ENCODE measurements around the gene SUSD5.

Gene SUSD5

GRCh38 chr3:33218446-33219174 lies at the start of gene SUSD5:
SUSD5 (minus strand) TSS chr3:33218810; CDS start chr3:33218797, 13 bp downstream.
- no peak for DNase-seq

- no peak for DNase-seq
Measured at GRCh38 chr3:33260104-33260503, 41.5 kb upstream of the SUSD5 start.

GRCh38 chr3:33256249-33256648 lies 37.6 kb upstream of the SUSD5 start:
- DNase-seq = no peak

- no peak for DNase-seq
Measured at GRCh38 chr3:33250712-33251111, 32.1 kb upstream of the SUSD5 start.

- DNase-seq = no peak
Measured at GRCh38 chr3:33246786-33247185, 28.2 kb upstream of the SUSD5 start.

- DNase-seq = no peak
Measured at GRCh38 chr3:33240261-33240660, 21.7 kb upstream of the SUSD5 start.

- no peak for DNase-seq
Measured at GRCh38 chr3:33238923-33239322, 20.3 kb upstream of the SUSD5 start.

- no peak for DNase-seq
Measured at GRCh38 chr3:33237439-33237838, 18.8 kb upstream of the SUSD5 start.

GRCh38 chr3:33236005-33236404 lies 17.4 kb upstream of the SUSD5 start:
- DNase-seq = no peak

- no peak for DNase-seq
Measured at GRCh38 chr3:33233884-33234283, 15.3 kb upstream of the SUSD5 start.

- no peak for DNase-seq
Measured at GRCh38 chr3:33231756-33232465, 13.3 kb upstream of the SUSD5 start.

- DNase-seq = no peak
Measured at GRCh38 chr3:33229947-33230346, 11.3 kb upstream of the SUSD5 start.

- DNase-seq = no peak
Measured at GRCh38 chr3:33229066-33229465, 10.5 kb upstream of the SUSD5 start.

- DNase-seq = no peak
Measured at GRCh38 chr3:33221241-33221640, 2.6 kb upstream of the SUSD5 start.

- DNase-seq = no peak
Measured at GRCh38 chr3:33219175-33219487, 521 bp upstream of the SUSD5 start.

- no peak for DNase-seq
Measured at GRCh38 chr3:33217866-33218445, 654 bp downstream of the SUSD5 start.

GRCh38 chr3:33215739-33216138 lies 2.9 kb downstream of the SUSD5 start:
- no peak for DNase-seq

- DNase-seq = no peak
Measured at GRCh38 chr3:33212406-33212805, 6.2 kb downstream of the SUSD5 start.

- DNase-seq = no peak
Measured at GRCh38 chr3:33211444-33211843, 7.2 kb downstream of the SUSD5 start.

GRCh38 chr3:33209357-33209756 lies 9.3 kb downstream of the SUSD5 start:
- no peak for DNase-seq

- DNase-seq = no peak
Measured at GRCh38 chr3:33202711-33203457, 15.7 kb downstream of the SUSD5 start.

GRCh38 chr3:33201195-33201594 lies 17.4 kb downstream of the SUSD5 start:
- no peak for DNase-seq

GRCh38 chr3:33196538-33196937 lies 22.1 kb downstream of the SUSD5 start:
- DNase-seq = no peak

- no peak for DNase-seq
Measured at GRCh38 chr3:33194303-33194702, 24.3 kb downstream of the SUSD5 start.
